Natural killer cell treated with Interleukin-12 subunit alpha and Interleukin-12 subunit beta and Interleukin-15 and Interleukin-18, amount 100 ng/mL, for 72 hours (primary cell): ENCODE measurements around the gene SERINC5. TPM values are rescaled to one million over a fixed set of nuclear protein-coding genes. Genes with fewer than 3 reads are reported as not detected.

Source experiments
- ATAC-seq, 2 donors: fragments of 150-1000 bp; cut with Tn5 transposase in 1 of 2; sonication (Bioruptor Pico), chemical (Tn5 transposase) in 1 of 2; 2 replicates each; pipeline ENCODE4 v1.10.0; 2021
- DNase-seq: peaks from one replicate; pipeline ENCODE4 v3.0.0; 2022; ENCODE audit warnings: low spot score
- H3K27ac Mint-ChIP-seq, 2 donors: 1 replicate in 1 of 2; 2 replicates in 1 of 2; pipeline ENCODE4 v1.8.0; 2022; ENCODE audit warnings: mixed read lengths in 2 of 2, mild to moderate bottlenecking in 1 of 2, moderate library complexity in 1 of 2
- H3K27me3 Mint-ChIP-seq, 2 donors: 1 replicate in 1 of 2; 2 replicates in 1 of 2; pipeline ENCODE4 v1.8.0; 2022; ENCODE audit warnings: mixed read lengths in 2 of 2
- H3K36me3 Mint-ChIP-seq: one replicate; pipeline ENCODE4 v1.8.0; 2022; ENCODE audit warnings: mixed read lengths
- H3K4me1 Mint-ChIP-seq, 2 donors: 1 replicate in 1 of 2; 2 replicates in 1 of 2; pipeline ENCODE4 v1.8.0; 2022; ENCODE audit warnings: low read depth in 2 of 2, mixed read lengths in 2 of 2, mild to moderate bottlenecking in 1 of 2
- H3K4me3 Mint-ChIP-seq: one replicate; pipeline ENCODE4 v1.8.0; 2022; ENCODE audit warnings: mixed read lengths
- H3K9me3 Mint-ChIP-seq: 2 replicates; pipeline ENCODE4 v1.8.0; 2022; ENCODE audit warnings: mixed read lengths
- total RNA-seq, 2 donors: library from RNA; stranded (reverse); gene quantifications; one replicate each; pipeline ENCODE4 v1.2.3, GENCODE V29; 2022

The SERINC5 gene
- total RNA-seq, 2 donors from 2014 or later: 6.4 to 7.4 TPM

GRCh38 chr5:80083101-80083890 is 172.6 kb downstream of the SERINC5 start:
- peaks cover 4 to 6% of the 10 kb centered on the region in 2 donors for H3K4me1 Mint-ChIP-seq
- H3K27me3 Mint-ChIP-seq: peaks cover 5% of the 10 kb centered on the region in 2 donors
- no peaks in the 10 kb centered on the region for H3K9me3 Mint-ChIP-seq
- peak; percentile 65 to 75 for ATAC-seq
- H3K27ac Mint-ChIP-seq: peak overlapping the region; percentile 38 to 63
- H3K36me3 Mint-ChIP-seq: no peaks in the 10 kb centered on the region
- peak overlapping the region; percentile 61 for H3K4me3 Mint-ChIP-seq
- no peak for DNase-seq

GRCh38 chr5:80082731-80083100 is 173.1 kb downstream of the SERINC5 start:
- peak overlapping the region; percentile 61 for H3K4me3 Mint-ChIP-seq
- H3K4me1 Mint-ChIP-seq: peaks cover 4 to 6% of the 10 kb centered on the region in 2 donors
- DNase-seq (peak; percentile 64), ATAC-seq (peak in 1 of 2 donors; percentile 65)
- H3K27ac Mint-ChIP-seq: no peak overlapping the region
- H3K9me3 Mint-ChIP-seq: no peaks in the 10 kb centered on the region
- no peaks in the 10 kb centered on the region for H3K36me3 Mint-ChIP-seq
- peaks cover 5% of the 10 kb centered on the region in 2 donors for H3K27me3 Mint-ChIP-seq

GRCh38 chr5:80082281-80082680 is 173.6 kb downstream of the SERINC5 start:
- Mint-ChIP-seq H3K4me3 (peak overlapping the region; percentile 6), H3K27ac (no peak overlapping the region), H3K36me3 (no peaks in the 10 kb centered on the region), H3K27me3 (peaks cover 5% of the 10 kb centered on the region in 2 donors), H3K9me3 (no peaks in the 10 kb centered on the region), H3K4me1 (peaks cover 4 to 6% of the 10 kb centered on the region in 2 donors)
- DNase-seq: no peak
- ATAC-seq: no peak

- peaks cover 4 to 6% of the 10 kb centered on the region in 2 donors for H3K4me1 Mint-ChIP-seq
- ATAC-seq (no peak), DNase-seq (no peak)
- no peaks in the 10 kb centered on the region for H3K9me3 Mint-ChIP-seq
- H3K27me3 Mint-ChIP-seq: no peaks in the 10 kb centered on the region
- no peak overlapping the region for H3K27ac Mint-ChIP-seq
- H3K36me3 Mint-ChIP-seq: no peaks in the 10 kb centered on the region
- H3K4me3 Mint-ChIP-seq: no peak overlapping the region
Measured at GRCh38 chr5:80078921-80079320, 176.9 kb downstream of the SERINC5 start.

- Mint-ChIP-seq H3K27ac (no peak overlapping the region), H3K27me3 (no peaks in the 10 kb centered on the region)
Measured at GRCh38 chr5:80077051-80077714, 178.7 kb downstream of the SERINC5 start.

GRCh38 chr5:80076131-80077050 is 179.5 kb downstream of the SERINC5 start:
- DNase-seq: no peak
- Mint-ChIP-seq H3K4me1 (no peaks in the 10 kb centered on the region), H3K4me3 (no peak overlapping the region), H3K27me3 (no peaks in the 10 kb centered on the region), H3K9me3 (no peaks in the 10 kb centered on the region), H3K27ac (no peak overlapping the region), H3K36me3 (no peaks in the 10 kb centered on the region)
- ATAC-seq: no peak

More at GRCh38 chr5:80077051-80077714, 178.7 kb downstream of the SERINC5 start:
- H3K9me3 Mint-ChIP-seq: no peaks in the 10 kb centered on the region
- H3K36me3 Mint-ChIP-seq: no peaks in the 10 kb centered on the region
- H3K4me3 Mint-ChIP-seq: no peak overlapping the region
- H3K4me1 Mint-ChIP-seq: no peaks in the 10 kb centered on the region
- peak in 1 of 2 donors; percentile 21 for ATAC-seq
- no peak for DNase-seq

GRCh38 chr5:80072103-80073073 is 183.5 kb downstream of the SERINC5 start:
- Mint-ChIP-seq H3K36me3 (no peaks in the 10 kb centered on the region), H3K4me1 (peaks cover 5 to 10% of the 10 kb centered on the region in 2 donors), H3K27me3 (no peaks in the 10 kb centered on the region), H3K4me3 (no peak overlapping the region), H3K9me3 (no peaks in the 10 kb centered on the region), H3K27ac (no peak overlapping the region)
- no peak for DNase-seq
- no peak for ATAC-seq

- no peaks in the 10 kb centered on the region for H3K27me3 Mint-ChIP-seq
- no peak overlapping the region for H3K27ac Mint-ChIP-seq
- no peak overlapping the region for H3K4me3 Mint-ChIP-seq
Measured at GRCh38 chr5:80071510-80072021, 184.3 kb downstream of the SERINC5 start.

GRCh38 chr5:80070338-80071056 is 185.4 kb downstream of the SERINC5 start:
- peak overlapping the region in 1 of 2 donors; percentile 46 for H3K27ac Mint-ChIP-seq
- no peaks in the 10 kb centered on the region for H3K36me3 Mint-ChIP-seq
- H3K4me1 Mint-ChIP-seq: peaks cover 5 to 10% of the 10 kb centered on the region in 2 donors
- H3K9me3 Mint-ChIP-seq: no peaks in the 10 kb centered on the region
- no peaks in the 10 kb centered on the region for H3K27me3 Mint-ChIP-seq
- no peak overlapping the region for H3K4me3 Mint-ChIP-seq
- DNase-seq: no peak
- ATAC-seq: no peak

More at GRCh38 chr5:80071510-80072021, 184.3 kb downstream of the SERINC5 start:
- H3K36me3 Mint-ChIP-seq: no peaks in the 10 kb centered on the region
- DNase-seq (no peak), ATAC-seq (no peak)
- no peaks in the 10 kb centered on the region for H3K9me3 Mint-ChIP-seq
- H3K4me1 Mint-ChIP-seq: peaks cover 5 to 10% of the 10 kb centered on the region in 2 donors

GRCh38 chr5:80069918-80070318 is 185.9 kb downstream of the SERINC5 start:
- no peak for DNase-seq
- H3K4me1 Mint-ChIP-seq: peaks cover 5 to 10% of the 10 kb centered on the region in 2 donors
- H3K36me3 Mint-ChIP-seq: no peaks in the 10 kb centered on the region
- no peaks in the 10 kb centered on the region for H3K27me3 Mint-ChIP-seq
- H3K4me3 Mint-ChIP-seq: no peak overlapping the region
- ATAC-seq: no peak
- peak overlapping the region in 1 of 2 donors; percentile 46 for H3K27ac Mint-ChIP-seq
- no peaks in the 10 kb centered on the region for H3K9me3 Mint-ChIP-seq

- no peak for ATAC-seq
- DNase-seq: no peak
- H3K4me3 Mint-ChIP-seq: no peak overlapping the region
- peak overlapping the region in 1 of 2 donors; percentile 46 for H3K27ac Mint-ChIP-seq
- H3K36me3 Mint-ChIP-seq: no peaks in the 10 kb centered on the region
- peaks cover 0 to 5% of the 10 kb centered on the region in 2 donors for H3K27me3 Mint-ChIP-seq
- H3K9me3 Mint-ChIP-seq: no peaks in the 10 kb centered on the region
- H3K4me1 Mint-ChIP-seq: peaks cover 5 to 10% of the 10 kb centered on the region in 2 donors
Measured at GRCh38 chr5:80069251-80069800, 186.5 kb downstream of the SERINC5 start.

- Mint-ChIP-seq H3K4me3 (no peak overlapping the region), H3K27me3 (peaks cover 3 to 5% of the 10 kb centered on the region in 2 donors), H3K27ac (no peak overlapping the region), H3K36me3 (no peaks in the 10 kb centered on the region), H3K4me1 (peaks cover 5 to 10% of the 10 kb centered on the region in 2 donors), H3K9me3 (no peaks in the 10 kb centered on the region)
- ATAC-seq: no peak
- DNase-seq: no peak
Measured at GRCh38 chr5:80068775-80069174, 187.1 kb downstream of the SERINC5 start.
